Measurements from ENCODE around the gene GJC2. TPM values are rescaled to one million over a fixed set of nuclear protein-coding genes. Genes with fewer than 3 reads are reported as not detected.

The GJC2 gene
- total and polyA plus RNA-seq, 2 donors (not counting 3 experiments of a cell fraction or from before 2014, with no cell fraction given) = 0.58 to 1.2 TPM

GRCh38 chr1:228198977-228199590 is 49.4 kb downstream of the GJC2 start:
- no TSS peak for BruUV-seq (replicated peaks)
- CTCF ChIA-PET = no interaction called here

More at GRCh38 chr1:228198977-228199590, 49.4 kb downstream of the GJC2 start:
- no peaks in the 10 kb centered on the region for H3K79me2 ChIP-seq (ENCODE audit: control insufficient read depth, insufficient read depth, low read length)
- no peak overlapping the region for H3K27ac ChIP-seq (ENCODE audit: insufficient read depth, low read depth, low read length)
- POLR2A ChIA-PET = no interaction called here
- H4K20me1 ChIP-seq (replicated peaks; ENCODE audit: control insufficient read depth, extremely low read depth, insufficient read depth, low read length) = no peaks in the 10 kb centered on the region
- FAIRE-seq (no peak), DNase-seq (ENCODE audit: low read depth, low spot score) (no peak)
- H3K9me1 ChIP-seq (replicated peaks; ENCODE audit: control insufficient read depth, extremely low read depth, insufficient read depth, low read length) = no peaks in the 10 kb centered on the region
- H3K4me2 ChIP-seq (ENCODE audit: insufficient read depth, low read length) = no peak overlapping the region
- H3K9ac ChIP-seq (replicated peaks; ENCODE audit: extremely low read depth, insufficient read depth, low read length) = no peak overlapping the region
- H3K9me3 ChIP-seq (replicated peaks; ENCODE audit: control insufficient read depth, insufficient read depth, low read length) = no peaks in the 10 kb centered on the region
- no peaks in the 10 kb centered on the region for H3K27me3 ChIP-seq (ENCODE audit: control insufficient read depth in 2 of 2, insufficient read depth in 2 of 2, low read length in 2 of 2)
- H3K4me3 ChIP-seq (replicated peaks in 1 of 3; ENCODE audit: insufficient read depth in 1 of 3, low read depth in 1 of 3, low read length in 3 of 3) = no peak overlapping the region
- no peaks in the 10 kb centered on the region for H3K4me1 ChIP-seq (ENCODE audit: control insufficient read depth, extremely low read depth, insufficient read depth, low read length)
- intact Hi-C loops (cut with micrococcal nuclease) = no loop called here
- H2AFZ ChIP-seq (ENCODE audit: low read depth, low read length) = no peak overlapping the region
- dilution Hi-C loops (cut with MboI; ENCODE audit: extremely low pct_ligation_motif_present, low sequenced_read_pairs) = no loop called here
- TF ChIP-seq MAX (IDR thresholded peaks at IDR 0.05; ENCODE audit: insufficient read depth, insufficient read length) = no peak
- TF ChIP-seq FOS (IDR thresholded peaks at IDR 0.05; ENCODE audit: borderline replicate concordance, insufficient read depth, low read length) = no peak
- TF ChIP-seq EZH2 (IDR thresholded peaks at IDR 0.05; ENCODE audit: borderline replicate concordance, low read depth, low read length, severe bottlenecking) = no peak
- no peak for TF ChIP-seq GATA2 (IDR thresholded peaks at IDR 0.05; ENCODE audit: insufficient read depth, insufficient read length, low read depth, low read length)
- no peak for TF ChIP-seq CTCF (IDR thresholded peaks at IDR 0.05; ENCODE audit: extremely low read depth in 1 of 2, insufficient read depth in 1 of 2, low read depth in 1 of 2, low read length in 2 of 2)
- no peak for TF ChIP-seq POLR2AphosphoS5 (IDR thresholded peaks at IDR 0.05; ENCODE audit: insufficient read depth, low read depth, low read length)
- no peak for TF ChIP-seq JUN (IDR thresholded peaks at IDR 0.05; ENCODE audit: borderline replicate concordance, insufficient read depth, insufficient read length, low read depth)
- no peak for TF ChIP-seq MYC (IDR thresholded peaks at IDR 0.05; ENCODE audit: low read depth, low read length)
- no peak for TF ChIP-seq POLR2A (IDR thresholded peaks at IDR 0.05; ENCODE audit: low read depth, low read length)
- no peaks in the 10 kb centered on the region for H3K36me3 ChIP-seq (ENCODE audit: control insufficient read depth in 2 of 2, extremely low read depth in 1 of 2, insufficient read depth in 2 of 2, low read length in 2 of 2)

Data from endothelial cell of umbilical vein (primary cell).